HCT116 (cell line): ENCODE data around the gene VAPA. TPM values are rescaled to one million over a fixed set of nuclear protein-coding genes. Genes with fewer than 3 reads are reported as not detected.

Source experiments
- ATAC-seq: fragments of 200-7000 bp; cut with Tn5 transposase; 2 replicates; pipeline ENCODE4 v1.9.1; 2020; ENCODE audit warnings: mild to moderate bottlenecking, moderate library complexity
- BruUV-seq: library from RNA; stranded (reverse); fragments of 400-500 nt; replicated peaks from 2 replicates; lab custom pipeline; 2021; lab: Mats Ljungman, UMichigan
- CTCF ChIA-PET: fragments of 300-600 bp; sonication (Branson Sonifier 250); formaldehyde crosslinking; loops from one replicate; lab custom pipeline; 2021; ENCODE audit warnings: antibody characterized with exemption; lab: Charles Lee
- POLR2A ChIA-PET: fragments of 300-600, 350-600 bp; sonication (Branson Sonifier 250); formaldehyde crosslinking; loops from one replicate; lab custom pipeline; 2021; ENCODE audit warnings: antibody characterized with exemption; lab: Charles Lee
- RAD21 ChIA-PET, 2 experiments: fragments of 300-600 bp; sonication (Branson Sonifier 250); formaldehyde crosslinking; loops; one replicate each; lab custom pipeline; 2023; ENCODE audit warnings: low total read pairs in 2 of 2; ENCODE audit not compliant: uncharacterized antibody in 2 of 2, unreplicated experiment in 2 of 2, low non-redundant PET in 1 of 2; lab: Charles Lee
- DNase-seq: peaks from one replicate; pipeline ENCODE4 v3.0.0-alpha.2; 2010; ENCODE audit warnings: low read depth, low spot score
- H2AFZ ChIP-seq: fragments of 200-600 bp; shearing (Covaris generic), sonication (generic); 2 replicates; pipeline ENCODE4 v1.6.1; 2017; ENCODE audit warnings: low read depth, mixed run types, mixed read lengths, antibody characterized with exemption, low read length; ENCODE audit not compliant: poor library complexity, severe bottlenecking
- H3K27ac ChIP-seq: 2 replicates; pipeline ENCODE4 v1.5.1; 2012; ENCODE audit warnings: low read depth, low read length
- H3K27me3 ChIP-seq: fragments of 200-600 bp; sonication (generic); 2 replicates; pipeline ENCODE4 v1.6.1; 2016; ENCODE audit warnings: mixed run types, low read length, mixed read lengths; ENCODE audit not compliant: insufficient read depth
- H3K36me3 ChIP-seq, 2 experiments: fragments of 200-500 bp in 1 of 2; fragments of 200-600 bp in 1 of 2; sonication (Bioruptor generic) in 1 of 2; sonication (generic) in 1 of 2; 2 replicates each; pipeline versions ENCODE4 v1.5.1 to v1.6.1; 2014 to 2016; ENCODE audit warnings: low read length in 2 of 2, inconsistent platforms in 1 of 2, mixed read lengths in 1 of 2, mixed run types in 1 of 2; ENCODE audit not compliant: insufficient read depth in 2 of 2, control insufficient read depth in 1 of 2
- H3K4me1 ChIP-seq, 2 experiments: fragments of 200-600 bp in 1 of 2; sonication (generic) in 1 of 2; 2 replicates each; pipeline versions ENCODE4 v1.5.1 to v1.6.1; 2012 to 2017; ENCODE audit warnings: low read length in 2 of 2, inconsistent platforms in 1 of 2, mild to moderate bottlenecking in 1 of 2, mixed read lengths in 1 of 2, mixed run types in 1 of 2, moderate library complexity in 1 of 2; ENCODE audit not compliant: insufficient read depth in 2 of 2, control insufficient read depth in 1 of 2
- H3K4me2 ChIP-seq: fragments of 200-600 bp; sonication (generic); 2 replicates; pipeline ENCODE4 v1.6.1; 2017; ENCODE audit warnings: mixed run types, low read length, mixed read lengths
- H3K4me3 ChIP-seq, 2 experiments: fragments of 200-600 bp in 1 of 2; sonication (generic) in 1 of 2; replicated peaks in 1 of 2; 2 replicates each; pipeline ENCODE4 v1.5.1; 2011 to 2016; ENCODE audit warnings: low read length in 2 of 2, control low read depth in 1 of 2, low read depth in 1 of 2, mild to moderate bottlenecking in 1 of 2, mixed read lengths in 1 of 2, mixed run types in 1 of 2
- H3K79me2 ChIP-seq: fragments of 200-600 bp; sonication (generic); 2 replicates; pipeline ENCODE4 v1.6.1; 2017; ENCODE audit warnings: mild to moderate bottlenecking, mixed run types, low read length, moderate library complexity, mixed read lengths; ENCODE audit not compliant: insufficient read depth
- H3K9ac ChIP-seq: fragments of 200-600 bp; sonication (generic); 2 replicates; pipeline ENCODE4 v1.6.1; 2016; ENCODE audit warnings: low read length, mixed read lengths
- H3K9me2 ChIP-seq: fragments of 200-600 bp; sonication (generic), shearing (Covaris generic); 2 replicates; pipeline ENCODE4 v1.6.1; 2017; ENCODE audit warnings: mixed run types, mild to moderate bottlenecking, moderate library complexity; ENCODE audit not compliant: insufficient read depth
- H3K9me3 ChIP-seq, 2 experiments: fragments of 200-500 bp in 1 of 2; fragments of 200-600 bp in 1 of 2; sonication (Bioruptor generic) in 1 of 2; sonication (generic) in 1 of 2; 2 replicates each; pipeline ENCODE4 v1.6.1; 2014 to 2017; ENCODE audit warnings: low read length in 2 of 2, mixed read lengths in 2 of 2, inconsistent platforms in 1 of 2, low read depth in 1 of 2, mild to moderate bottlenecking in 1 of 2, mixed run types in 1 of 2, moderate library complexity in 1 of 2; ENCODE audit not compliant: control insufficient read depth in 1 of 2, insufficient read depth in 1 of 2
- H4K20me1 ChIP-seq: fragments of 200-600 bp; sonication (generic), shearing (Covaris generic); 2 replicates; pipeline ENCODE4 v1.6.1; 2017; ENCODE audit warnings: mixed run types, mild to moderate bottlenecking, moderate library complexity; ENCODE audit not compliant: insufficient read depth
- ATF3 ChIP-seq: IDR thresholded peaks from 2 replicates; pipeline ENCODE4 v1.6.1; 2012
- CBX3 ChIP-seq: IDR thresholded peaks from 2 replicates; pipeline ENCODE4 v1.6.1; 2012; ENCODE audit warnings: low read depth
- EGR1 ChIP-seq: IDR thresholded peaks from 2 replicates; pipeline ENCODE4 v1.6.1; 2012; ENCODE audit warnings: low read depth
- JUND ChIP-seq: IDR thresholded peaks from 2 replicates; pipeline ENCODE4 v1.6.1; 2012
- MAX ChIP-seq: IDR thresholded peaks from 2 replicates; pipeline ENCODE4 v1.6.1; 2012
- POLR2AphosphoS5 ChIP-seq: IDR thresholded peaks from 2 replicates; pipeline ENCODE4 v1.6.1; 2011; ENCODE audit warnings: mild to moderate bottlenecking, low read depth, low read length, moderate library complexity
- SIN3A ChIP-seq: IDR thresholded peaks from 2 replicates; pipeline ENCODE4 v1.6.1; 2012; ENCODE audit warnings: low read depth
- TCF7L2 ChIP-seq: IDR thresholded peaks from 2 replicates; pipeline ENCODE4 v1.7.0; 2011; ENCODE audit warnings: borderline replicate concordance, inconsistent platforms; ENCODE audit not compliant: insufficient read depth, insufficient read length; ENCODE audit errors: extremely low read depth
- ZFX ChIP-seq: fragments of 450-650 bp; IDR thresholded peaks from 2 replicates; pipeline ENCODE4 v1.6.1; 2017
- intact Hi-C: fragments of 100-400 bp; cut with micrococcal nuclease; formaldehyde crosslinking; loops from 2 replicates; pipeline ENCODE4 v1.10.0; 2022
- total RNA-seq: library from RNA; stranded (reverse); gene quantifications from one replicate; pipeline ENCODE4 v1.2.1, GENCODE V29; 2021; ENCODE audit not compliant: unreplicated experiment
- TF ChIP-seq, protein P1 (sequence below): IDR thresholded peaks from 2 replicates; pipeline ENCODE4 v1.6.1; 2011; ENCODE audit warnings: mild to moderate bottlenecking, low read length, moderate library complexity; ENCODE audit not compliant: insufficient replicate concordance; ENCODE audit errors: extremely low read depth
- TF ChIP-seq, protein P2 (sequence below): IDR thresholded peaks from 2 replicates; pipeline ENCODE4 v1.6.1; 2012; ENCODE audit warnings: low read depth

VAPA gene
- total RNA-seq, 1 experiment from 2014 or later, result 295 TPM

GRCh38 chr18:9916808-9917207 lies 3.0 kb downstream of the VAPA start:
- ATAC-seq, result no peak
- Histone ChIP-seq H2AFZ (no peak overlapping the region), H3K27ac (no peak overlapping the region), H3K27me3 (no peaks in the 10 kb centered on the region), H3K4me2 (peak overlapping the region; percentile 74), H3K79me2 (peaks cover 73% of the 10 kb centered on the region), H3K4me3 (no peak overlapping the region; a peak in 1 of 4 replicates), H3K9me3 (no peaks in the 10 kb centered on the region), H3K36me3 (no peaks in the 10 kb centered on the region), H3K9me2 (no peaks in the 10 kb centered on the region), H3K9ac (0 out of 2 replicates have a peak overlapping the region, but pooled peaks have one; percentile 85), H3K4me1 (peaks cover 49 to 63% of the 10 kb centered on the region in 2 experiments), H4K20me1 (peaks cover 52% of the 10 kb centered on the region)
- intact Hi-C loops, result loop anchor here (10.0 kb wide), 1 partner anchor 302 kb away; the partner anchor contains the start of gene PPP4R1
- no TSS peak for BruUV-seq
- ChIA-PET CTCF (no interaction called here), POLR2A (no interaction called here), RAD21 (no interaction called here)
- no peak for DNase-seq
- TF ChIP-seq MAX, result no peak
- TF ChIP-seq JUND, result no peak

DNA sequence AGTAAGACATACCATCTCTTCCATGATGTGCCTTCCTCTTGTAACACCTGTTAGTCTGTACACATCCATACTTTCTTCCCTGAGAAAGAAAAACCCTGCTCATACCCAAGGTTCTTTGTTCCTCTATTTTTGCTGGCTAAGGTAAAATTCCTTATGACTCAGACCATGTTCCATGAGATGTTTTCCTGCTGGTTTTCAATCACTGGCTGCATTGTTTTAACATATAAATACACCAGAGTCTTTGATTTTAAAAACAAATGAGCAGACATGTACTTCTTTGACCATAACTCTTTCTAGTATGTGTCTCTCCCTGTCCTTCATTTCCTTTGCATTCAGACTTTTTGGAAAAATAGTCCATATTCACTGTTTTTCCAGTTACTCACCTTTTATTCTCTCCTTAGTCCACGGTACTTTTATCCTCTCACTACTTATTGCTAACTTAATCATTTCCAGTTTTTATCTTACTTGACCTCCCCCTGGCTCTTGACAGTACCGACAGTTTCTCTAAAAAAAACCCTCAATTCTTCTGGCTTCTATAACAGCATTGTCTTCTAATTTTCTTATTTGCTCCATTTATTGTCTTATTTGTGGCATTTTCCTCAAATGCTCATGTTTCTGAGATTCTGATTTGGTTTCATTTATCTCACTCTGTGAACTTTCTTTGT lies 4.3 kb downstream of the VAPA start:
- BruUV-seq, result no TSS peak
- Histone ChIP-seq H3K27ac (peak overlapping the region; percentile 3; the same call in 1 of the 2 replicates), H3K9me3 (no peaks in the 10 kb centered on the region), H3K27me3 (no peaks in the 10 kb centered on the region), H3K79me2 (peaks cover 86% of the 10 kb centered on the region), H3K9me2 (no peaks in the 10 kb centered on the region), H4K20me1 (peaks cover 65% of the 10 kb centered on the region), H3K36me3 (no peaks in the 10 kb centered on the region), H3K4me2 (peak overlapping the region; percentile 42), H2AFZ (no peak overlapping the region), H3K4me3 (no peak overlapping the region), H3K9ac (peak overlapping the region; percentile 22; the same call in 1 of the 2 replicates), H3K4me1 (peaks cover 45 to 56% of the 10 kb centered on the region in 2 experiments)
- POLR2A ChIA-PET, result no interaction called here
- CTCF ChIA-PET, result no interaction called here
- ATAC-seq, result no peak
- RAD21 ChIA-PET, result no interaction called here
- intact Hi-C loops, result loop anchor here (10.0 kb wide), 1 partner anchor 303 kb away; the partner anchor contains the start of gene PPP4R1
- DNase-seq, result no peak
- TF ChIP-seq, protein P1, sequence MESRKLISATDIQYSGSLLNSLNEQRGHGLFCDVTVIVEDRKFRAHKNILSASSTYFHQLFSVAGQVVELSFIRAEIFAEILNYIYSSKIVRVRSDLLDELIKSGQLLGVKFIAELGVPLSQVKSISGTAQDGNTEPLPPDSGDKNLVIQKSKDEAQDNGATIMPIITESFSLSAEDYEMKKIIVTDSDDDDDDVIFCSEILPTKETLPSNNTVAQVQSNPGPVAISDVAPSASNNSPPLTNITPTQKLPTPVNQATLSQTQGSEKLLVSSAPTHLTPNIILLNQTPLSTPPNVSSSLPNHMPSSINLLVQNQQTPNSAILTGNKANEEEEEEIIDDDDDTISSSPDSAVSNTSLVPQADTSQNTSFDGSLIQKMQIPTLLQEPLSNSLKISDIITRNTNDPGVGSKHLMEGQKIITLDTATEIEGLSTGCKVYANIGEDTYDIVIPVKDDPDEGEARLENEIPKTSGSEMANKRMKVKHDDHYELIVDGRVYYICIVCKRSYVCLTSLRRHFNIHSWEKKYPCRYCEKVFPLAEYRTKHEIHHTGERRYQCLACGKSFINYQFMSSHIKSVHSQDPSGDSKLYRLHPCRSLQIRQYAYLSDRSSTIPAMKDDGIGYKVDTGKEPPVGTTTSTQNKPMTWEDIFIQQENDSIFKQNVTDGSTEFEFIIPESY, result no peak
- no peak for TF ChIP-seq EGR1
- no peak for TF ChIP-seq POLR2AphosphoS5
- TF ChIP-seq CBX3, result no peak
- TF ChIP-seq TCF7L2, result no peak
- TF ChIP-seq, protein P2, sequence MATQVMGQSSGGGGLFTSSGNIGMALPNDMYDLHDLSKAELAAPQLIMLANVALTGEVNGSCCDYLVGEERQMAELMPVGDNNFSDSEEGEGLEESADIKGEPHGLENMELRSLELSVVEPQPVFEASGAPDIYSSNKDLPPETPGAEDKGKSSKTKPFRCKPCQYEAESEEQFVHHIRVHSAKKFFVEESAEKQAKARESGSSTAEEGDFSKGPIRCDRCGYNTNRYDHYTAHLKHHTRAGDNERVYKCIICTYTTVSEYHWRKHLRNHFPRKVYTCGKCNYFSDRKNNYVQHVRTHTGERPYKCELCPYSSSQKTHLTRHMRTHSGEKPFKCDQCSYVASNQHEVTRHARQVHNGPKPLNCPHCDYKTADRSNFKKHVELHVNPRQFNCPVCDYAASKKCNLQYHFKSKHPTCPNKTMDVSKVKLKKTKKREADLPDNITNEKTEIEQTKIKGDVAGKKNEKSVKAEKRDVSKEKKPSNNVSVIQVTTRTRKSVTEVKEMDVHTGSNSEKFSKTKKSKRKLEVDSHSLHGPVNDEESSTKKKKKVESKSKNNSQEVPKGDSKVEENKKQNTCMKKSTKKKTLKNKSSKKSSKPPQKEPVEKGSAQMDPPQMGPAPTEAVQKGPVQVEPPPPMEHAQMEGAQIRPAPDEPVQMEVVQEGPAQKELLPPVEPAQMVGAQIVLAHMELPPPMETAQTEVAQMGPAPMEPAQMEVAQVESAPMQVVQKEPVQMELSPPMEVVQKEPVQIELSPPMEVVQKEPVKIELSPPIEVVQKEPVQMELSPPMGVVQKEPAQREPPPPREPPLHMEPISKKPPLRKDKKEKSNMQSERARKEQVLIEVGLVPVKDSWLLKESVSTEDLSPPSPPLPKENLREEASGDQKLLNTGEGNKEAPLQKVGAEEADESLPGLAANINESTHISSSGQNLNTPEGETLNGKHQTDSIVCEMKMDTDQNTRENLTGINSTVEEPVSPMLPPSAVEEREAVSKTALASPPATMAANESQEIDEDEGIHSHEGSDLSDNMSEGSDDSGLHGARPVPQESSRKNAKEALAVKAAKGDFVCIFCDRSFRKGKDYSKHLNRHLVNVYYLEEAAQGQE, result no peak
- no peak for TF ChIP-seq ZFX
- no peak for TF ChIP-seq SIN3A
- no peak for TF ChIP-seq MAX
- TF ChIP-seq ATF3, result no peak
